ENCODE results near the gene KCNT2. TPM values are rescaled to one million over a fixed set of nuclear protein-coding genes. Genes with fewer than 3 reads are reported as not detected.

KCNT2 gene
- total and polyA plus RNA-seq, 10 of the 15 experiments (the other 5 are each of a cell fraction or from before 2014, with no cell fraction given): not detected

DNA sequence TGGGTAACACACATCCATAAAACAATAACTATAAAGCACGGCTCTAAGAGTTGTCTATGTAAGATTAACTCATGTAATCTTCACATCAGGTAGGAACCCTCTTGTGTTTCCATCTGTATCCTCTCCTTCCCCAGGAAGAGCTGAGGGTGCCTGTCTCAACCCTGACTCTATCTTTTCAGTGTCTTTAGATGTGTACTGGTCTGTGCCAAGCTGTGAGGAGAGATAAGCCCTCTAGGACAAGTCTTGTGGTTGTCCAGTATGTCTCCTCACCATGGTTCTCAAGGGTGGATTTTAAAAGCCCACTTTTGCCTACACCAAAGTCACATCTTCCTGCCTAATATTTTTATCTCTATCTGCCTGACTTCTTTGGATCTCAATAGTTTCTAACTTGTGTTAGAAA is 300.1 kb downstream of the KCNT2 start:
- Histone ChIP-seq H4K20me1 (ENCODE audit: control insufficient read depth, insufficient read depth) (no peaks in the 10 kb centered on the region), H3K4me2 (ENCODE audit: control insufficient read depth, insufficient read depth) (no peak overlapping the region), H3K4me1 (ENCODE audit: control insufficient read depth, insufficient read depth, low read length) (no peaks in the 10 kb centered on the region), H3K79me2 (ENCODE audit: control insufficient read depth, insufficient read depth, low read length) (no peaks in the 10 kb centered on the region), H3K27ac (ENCODE audit: control insufficient read depth, insufficient read depth) (no peak overlapping the region), H3K36me3 (ENCODE audit: control insufficient read depth in 2 of 2, insufficient read depth in 2 of 2, low read length in 1 of 2) (no peaks in the 10 kb centered on the region), H2AFZ (ENCODE audit: control insufficient read depth, low read depth, low read length) (no peak overlapping the region), H3K9ac (ENCODE audit: control insufficient read depth, insufficient read depth, low read length) (no peak overlapping the region), H3K4me3 (no peak overlapping the region), H3K9me3 (replicated peaks; ENCODE audit: control insufficient read depth, insufficient read depth, low read length) (no peaks in the 10 kb centered on the region), H3K27me3 (replicated peaks in 1 of 2; ENCODE audit: control insufficient read depth in 2 of 2, insufficient read depth in 2 of 2, low read length in 1 of 2) (no peaks in the 10 kb centered on the region)
- TF ChIP-seq EZH2 (IDR thresholded peaks at IDR 0.05; ENCODE audit: borderline replicate concordance, control insufficient read depth, low read depth, low read length) (no peak), POLR2AphosphoS2 (IDR thresholded peaks at IDR 0.05; ENCODE audit: low read depth, low read length) (no peak), PAX5 (IDR thresholded peaks at IDR 0.05; ENCODE audit: borderline replicate concordance, low read depth, low read length) (no peak), IRF3 (IDR thresholded peaks at IDR 0.05) (no peak), SUZ12 (IDR thresholded peaks at IDR 0.05; ENCODE audit: unreplicated experiment) (no peak), SMARCA5 (IDR thresholded peaks at IDR 0.05) (no peak), ATF7 (IDR thresholded peaks at IDR 0.05; ENCODE audit: low read depth) (no peak), ETV6 (conservative IDR thresholded peaks at IDR 0.05 in 1 of 2, IDR thresholded peaks at IDR 0.05 in 1 of 2; ENCODE audit: borderline replicate concordance in 1 of 2, low read depth in 1 of 2) (no peak), MEF2A (IDR thresholded peaks at IDR 0.05; ENCODE audit: insufficient read depth, low read depth, low read length) (no peak), MTA2 (IDR thresholded peaks at IDR 0.05; ENCODE audit: low read depth) (no peak)
- intact Hi-C loops (cut with micrococcal nuclease; ENCODE audit: unreplicated experiment) (no loop called here), in situ Hi-C loops (cut with MboI) (loop anchor here (25.0 kb wide), 1 partner anchor 354 kb away; the partner anchor contains the start of gene CFH)
- POLR2A ChIA-PET: no interaction called here
- SMC1A ChIA-PET (ENCODE audit: uncharacterized antibody, unreplicated experiment): no interaction called here
- 46% methylated on average over 1 of the region's 1 CpG for WGBS (ENCODE audit: insufficient coverage, insufficient replicate concordance, low lambda C conversion rate, missing lambda C conversion rate)
- BruUV-seq (replicated peaks): no TSS peak
- FAIRE-seq (no peak), DNase-seq (ENCODE audit: low read depth, low spot score) (no peak), ATAC-seq (no peak)
- CTCF ChIA-PET: interaction anchor here (4.3 kb wide), 1 partner anchor 159 kb away, joined by 37 read pairs; no protein-coding TSS in a partner anchor
- RAD21 ChIA-PET (ENCODE audit: unreplicated experiment): no interaction called here

All from GM12878 (cell line).